ENCODE measurements around the gene SRSF6. TPM values are rescaled to one million over a fixed set of nuclear protein-coding genes. Genes with fewer than 3 reads are reported as not detected.

The SRSF6 gene
- total RNA-seq, 1 experiment from 2014 or later = 77.3 TPM

- peak overlapping the region; percentile 99 for H3K4me3 ChIP-seq (ENCODE audit: low read length)
- ChIA-PET POLR2A (ENCODE audit: unreplicated experiment) (interaction anchor here (0.6 to 1.0 kb wide), 4 partner anchors 8 to 58 kb away, joined by 3 to 5 read pairs (median 4); no protein-coding TSS in a partner anchor), CTCF (no interaction called here)
- peaks cover 50% of the 10 kb centered on the region for H4K20me1 ChIP-seq (ENCODE audit: low read length)
- no peak overlapping the region for H2AFZ ChIP-seq (ENCODE audit: low read length)
- no peak for ATAC-seq
- H3K27me3 ChIP-seq (ENCODE audit: low read length) = no peaks in the 10 kb centered on the region
- peak overlapping the region; percentile 87 for H3K4me2 ChIP-seq (ENCODE audit: low read length)
- H3F3A ChIP-seq (ENCODE audit: low read length, unreplicated experiment) = peaks cover 8% of the 10 kb centered on the region
- no peak for DNase-seq
- H3K9ac ChIP-seq (ENCODE audit: low read length) = peak overlapping the region; percentile 100
- TF ChIP-seq EZH2phosphoT487 (IDR thresholded peaks at IDR 0.05; ENCODE audit: borderline replicate concordance, low read length) = no peak
- TF ChIP-seq CTCF (conservative IDR thresholded peaks at IDR 0.05; ENCODE audit: low read depth, low read length) = no peak
- no peak for TF ChIP-seq EZH2 (IDR thresholded peaks at IDR 0.05; ENCODE audit: low read length, unreplicated experiment)
- peaks cover 9% of the 10 kb centered on the region for H3K4me1 ChIP-seq (ENCODE audit: insufficient read depth, low read length)
- intact Hi-C loops (cut with micrococcal nuclease) = no loop called here
- H3K9me3 ChIP-seq (ENCODE audit: low read length) = no peaks in the 10 kb centered on the region
- H3K27ac ChIP-seq (ENCODE audit: low read length) = peak overlapping the region; percentile 89; the same call in 1 of the 2 replicates
- H3K36me3 ChIP-seq (ENCODE audit: low read depth, low read length) = peaks cover 47% of the 10 kb centered on the region
- peaks cover 58% of the 10 kb centered on the region for H3K79me2 ChIP-seq (ENCODE audit: low read length)
- no TSS peak for BruUV-seq (replicated peaks)
- no peaks in the 10 kb centered on the region for H3K9me2 ChIP-seq (replicated peaks; ENCODE audit: low read length)
These were observed 777 bp downstream of the SRSF6 start for GRCh38 chr20:43458422-43458924.

DNA sequence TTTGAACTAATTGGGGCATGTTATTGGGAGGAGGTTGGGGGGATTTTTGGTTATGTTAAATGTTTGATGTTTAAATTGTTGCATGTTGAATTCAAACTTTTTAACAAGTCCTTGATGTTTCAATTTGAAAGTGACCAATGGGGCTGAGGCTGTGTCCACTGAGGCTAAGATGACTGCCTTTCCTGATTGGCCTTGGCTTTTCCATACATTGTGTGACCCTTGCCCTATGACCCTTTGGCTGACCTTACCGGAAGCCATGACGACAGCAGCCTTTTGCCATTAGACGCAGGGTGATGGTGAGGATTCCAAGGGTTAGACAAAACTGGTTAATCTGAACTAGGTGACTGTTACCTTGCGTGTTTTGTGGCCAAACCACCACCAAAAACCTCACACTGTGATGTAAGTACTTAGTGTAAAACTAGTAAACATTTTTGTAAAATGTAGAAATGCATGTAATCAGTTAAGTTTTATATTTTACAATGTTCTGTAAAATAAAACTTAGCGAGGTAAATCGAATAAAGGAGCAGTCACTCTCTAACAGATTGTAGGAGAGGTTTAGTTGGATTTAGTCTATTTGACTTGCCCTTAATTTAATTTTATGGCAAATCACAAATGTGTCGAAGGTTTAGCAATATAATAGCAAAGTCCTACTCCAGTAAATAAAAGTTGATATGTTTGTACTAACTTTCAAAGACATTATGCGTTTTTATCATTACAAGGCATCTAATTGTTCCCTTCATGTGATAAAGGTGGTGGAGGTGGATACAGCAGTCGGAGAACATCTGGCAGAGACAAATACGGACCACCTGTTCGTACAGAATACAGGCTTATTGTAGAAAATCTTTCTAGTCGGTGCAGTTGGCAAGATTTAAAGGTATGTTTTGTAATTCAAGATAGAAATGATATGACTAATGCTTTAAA lies 1.6 kb downstream of the SRSF6 start:
- DNase-seq = no peak

More for the DNA sequence above, 1.6 kb downstream of the SRSF6 start:
- no peaks in the 10 kb centered on the region for H3K9me2 ChIP-seq (replicated peaks; ENCODE audit: low read length)
- ATAC-seq = no peak
- no peaks in the 10 kb centered on the region for H3K27me3 ChIP-seq (ENCODE audit: low read length)
- H3F3A ChIP-seq (ENCODE audit: low read length, unreplicated experiment) = peaks cover 11% of the 10 kb centered on the region
- peak overlapping the region; percentile 87 for H3K4me2 ChIP-seq (ENCODE audit: low read length)
- peak overlapping the region; percentile 100 for H3K9ac ChIP-seq (ENCODE audit: low read length)
- H3K4me3 ChIP-seq (ENCODE audit: low read length) = peak overlapping the region; percentile 99
- H3K79me2 ChIP-seq (ENCODE audit: low read length) = peaks cover 60% of the 10 kb centered on the region
- no peaks in the 10 kb centered on the region for H3K9me3 ChIP-seq (ENCODE audit: low read length)
- H3K4me1 ChIP-seq (ENCODE audit: insufficient read depth, low read length) = peaks cover 9% of the 10 kb centered on the region
- H2AFZ ChIP-seq (ENCODE audit: low read length) = no peak overlapping the region
- CTCF ChIA-PET = no interaction called here
- H3K27ac ChIP-seq (ENCODE audit: low read length) = no peak overlapping the region
- BruUV-seq (replicated peaks) = TSS peak; percentile 45
- peaks cover 55% of the 10 kb centered on the region for H3K36me3 ChIP-seq (ENCODE audit: low read depth, low read length)
- POLR2A ChIA-PET (ENCODE audit: unreplicated experiment) = interaction anchor here (1.0 kb wide), 1 partner anchor 7 kb away, joined by 4 read pairs; no protein-coding TSS in a partner anchor
- no peak for TF ChIP-seq CTCF (conservative IDR thresholded peaks at IDR 0.05; ENCODE audit: low read depth, low read length)
- no peak for TF ChIP-seq EZH2 (IDR thresholded peaks at IDR 0.05; ENCODE audit: low read length, unreplicated experiment)
- intact Hi-C loops (cut with micrococcal nuclease) = no loop called here
- peaks cover 58% of the 10 kb centered on the region for H4K20me1 ChIP-seq (ENCODE audit: low read length)
